GM13977 (cell line): ENCODE results near the gene TRAF2.

Source experiments
- DNase-seq: peaks from one replicate; pipeline ENCODE4 v3.0.0; 2012; ENCODE audit warnings: low spot score
- in situ Hi-C: fragments of 300-500 bp; cut with MboI; formaldehyde crosslinking; loops from one replicate; pipeline ENCODE4 v1.12.0; 2022; ENCODE audit warnings: low sequenced_read_pairs, low pct_unique_long_range_greater_than_20kb, mixed read lengths, inconsistent platforms; ENCODE audit not compliant: unreplicated experiment
- TF ChIP-seq, protein P1 (sequence below): IDR thresholded peaks from 2 replicates; pipeline ENCODE4 v1.5.1; 2012; ENCODE audit warnings: mild to moderate bottlenecking, control low read depth; ENCODE audit not compliant: insufficient read depth; ENCODE audit errors: extremely low read depth, missing control alignments

Gene TRAF2

DNA sequence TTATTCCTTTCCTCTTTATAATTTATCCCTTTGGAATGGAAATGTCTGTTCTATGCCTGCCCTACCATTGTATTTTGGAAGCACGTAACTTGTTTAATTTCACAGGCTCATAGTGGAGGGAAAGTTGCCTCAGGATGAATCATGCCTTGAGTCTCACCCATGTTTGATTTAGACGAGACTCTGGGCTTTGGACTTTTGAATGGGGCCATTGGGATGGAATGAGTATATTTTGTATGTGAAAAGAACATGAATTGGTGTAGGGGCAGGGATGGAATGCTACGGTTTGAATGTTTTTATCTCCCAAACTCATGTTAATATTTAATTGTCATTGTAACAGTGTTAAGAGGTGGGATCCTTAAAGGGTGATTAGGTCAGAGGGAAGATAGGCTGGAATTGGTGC lies 48.0 kb downstream of the TRAF2 start:
- TF ChIP-seq, protein P1, sequence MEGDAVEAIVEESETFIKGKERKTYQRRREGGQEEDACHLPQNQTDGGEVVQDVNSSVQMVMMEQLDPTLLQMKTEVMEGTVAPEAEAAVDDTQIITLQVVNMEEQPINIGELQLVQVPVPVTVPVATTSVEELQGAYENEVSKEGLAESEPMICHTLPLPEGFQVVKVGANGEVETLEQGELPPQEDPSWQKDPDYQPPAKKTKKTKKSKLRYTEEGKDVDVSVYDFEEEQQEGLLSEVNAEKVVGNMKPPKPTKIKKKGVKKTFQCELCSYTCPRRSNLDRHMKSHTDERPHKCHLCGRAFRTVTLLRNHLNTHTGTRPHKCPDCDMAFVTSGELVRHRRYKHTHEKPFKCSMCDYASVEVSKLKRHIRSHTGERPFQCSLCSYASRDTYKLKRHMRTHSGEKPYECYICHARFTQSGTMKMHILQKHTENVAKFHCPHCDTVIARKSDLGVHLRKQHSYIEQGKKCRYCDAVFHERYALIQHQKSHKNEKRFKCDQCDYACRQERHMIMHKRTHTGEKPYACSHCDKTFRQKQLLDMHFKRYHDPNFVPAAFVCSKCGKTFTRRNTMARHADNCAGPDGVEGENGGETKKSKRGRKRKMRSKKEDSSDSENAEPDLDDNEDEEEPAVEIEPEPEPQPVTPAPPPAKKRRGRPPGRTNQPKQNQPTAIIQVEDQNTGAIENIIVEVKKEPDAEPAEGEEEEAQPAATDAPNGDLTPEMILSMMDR: no peak
- DNase-seq: no peak
- in situ Hi-C loops: no loop called here

DNA sequence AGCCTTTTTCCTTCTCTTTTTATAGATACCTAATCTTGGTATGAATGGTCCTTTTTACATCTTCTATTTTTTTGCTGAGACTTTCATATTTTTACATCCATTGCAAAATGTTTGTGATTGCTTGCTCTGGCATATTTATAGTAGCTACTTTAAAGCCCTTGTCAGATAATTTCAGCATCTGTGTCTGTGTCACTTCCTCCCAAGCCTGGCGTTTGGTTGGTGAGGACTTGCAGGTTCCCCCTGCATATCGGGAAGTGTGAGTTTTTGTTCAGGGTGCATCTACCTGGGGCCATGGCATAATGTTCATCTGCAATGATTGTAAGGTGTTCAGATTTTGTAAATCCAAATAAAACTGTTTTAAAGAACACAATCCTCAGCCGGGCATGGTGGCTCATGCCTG lies 49.3 kb downstream of the TRAF2 start:
- in situ Hi-C loops: no loop called here
- TF ChIP-seq, protein P1: no peak
- DNase-seq: no peak

DNA sequence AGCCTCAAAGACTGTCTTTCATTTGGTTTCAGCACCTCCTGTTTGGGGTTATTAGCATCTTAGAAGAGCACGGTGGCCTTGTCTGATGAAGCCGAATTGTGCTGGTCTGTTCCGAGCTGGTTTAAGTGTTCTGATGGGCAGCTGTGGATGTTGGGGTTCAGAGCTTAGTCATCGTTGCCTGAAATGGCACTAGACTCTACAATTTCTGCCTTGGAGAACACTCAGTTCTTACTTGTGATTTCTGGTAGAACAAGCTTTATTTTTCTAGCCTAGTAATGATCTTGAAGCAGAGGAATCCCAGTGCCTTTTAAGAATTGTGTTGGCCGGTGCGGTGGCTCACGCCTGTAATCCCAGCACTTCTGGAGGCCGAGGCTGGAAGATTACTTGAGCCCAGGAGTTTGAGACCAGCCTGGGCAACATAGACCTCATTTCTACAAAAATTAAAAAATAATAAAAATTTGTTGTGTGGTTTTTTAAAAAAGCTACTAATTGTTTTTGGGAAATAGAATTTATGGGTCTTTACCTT lies 50.4 kb downstream of the TRAF2 start:
- in situ Hi-C loops: no loop called here
- DNase-seq: no peak
- TF ChIP-seq, protein P1: no peak

DNA sequence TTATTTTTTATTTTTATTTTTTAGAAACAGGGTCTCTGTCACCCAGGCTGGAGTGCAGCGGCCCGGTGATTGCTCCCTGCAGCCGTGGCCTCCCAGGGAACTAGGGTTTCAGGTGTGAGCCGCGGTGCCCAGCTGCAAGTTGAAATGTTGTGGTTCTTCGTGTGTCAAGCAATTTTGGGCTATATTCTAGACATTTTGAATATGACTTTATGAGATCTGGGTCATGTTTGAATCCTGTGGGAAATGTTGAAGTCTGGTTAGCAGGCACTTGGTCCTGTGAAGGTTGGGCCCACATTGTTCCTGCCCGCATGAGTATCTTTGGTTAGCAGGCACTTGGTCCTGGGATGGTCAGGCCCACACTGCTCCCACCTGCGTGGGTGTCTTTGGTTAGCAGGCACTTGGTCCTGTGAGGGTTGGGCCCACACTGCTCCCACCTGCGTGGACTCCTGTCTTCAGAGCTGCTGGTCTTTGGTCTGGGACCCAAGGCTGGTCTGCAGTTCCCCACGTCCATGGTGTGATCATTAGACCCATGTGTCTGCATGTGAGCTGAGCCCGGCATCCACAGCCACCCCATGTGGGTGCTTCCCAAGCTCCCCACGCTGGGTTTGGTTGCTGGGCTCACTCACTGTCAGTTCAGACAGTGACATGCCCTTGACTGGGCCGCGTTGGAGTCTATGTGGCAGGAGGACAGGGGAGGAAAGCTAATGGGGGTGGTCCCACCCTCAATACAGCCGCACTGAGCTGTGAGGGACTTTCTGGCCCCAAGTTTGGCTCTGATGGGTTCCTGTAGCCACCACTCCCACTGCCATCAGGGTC lies 51.1 kb downstream of the TRAF2 start:
- TF ChIP-seq, protein P1: no peak
- DNase-seq: no peak
- in situ Hi-C loops: no loop called here

DNA sequence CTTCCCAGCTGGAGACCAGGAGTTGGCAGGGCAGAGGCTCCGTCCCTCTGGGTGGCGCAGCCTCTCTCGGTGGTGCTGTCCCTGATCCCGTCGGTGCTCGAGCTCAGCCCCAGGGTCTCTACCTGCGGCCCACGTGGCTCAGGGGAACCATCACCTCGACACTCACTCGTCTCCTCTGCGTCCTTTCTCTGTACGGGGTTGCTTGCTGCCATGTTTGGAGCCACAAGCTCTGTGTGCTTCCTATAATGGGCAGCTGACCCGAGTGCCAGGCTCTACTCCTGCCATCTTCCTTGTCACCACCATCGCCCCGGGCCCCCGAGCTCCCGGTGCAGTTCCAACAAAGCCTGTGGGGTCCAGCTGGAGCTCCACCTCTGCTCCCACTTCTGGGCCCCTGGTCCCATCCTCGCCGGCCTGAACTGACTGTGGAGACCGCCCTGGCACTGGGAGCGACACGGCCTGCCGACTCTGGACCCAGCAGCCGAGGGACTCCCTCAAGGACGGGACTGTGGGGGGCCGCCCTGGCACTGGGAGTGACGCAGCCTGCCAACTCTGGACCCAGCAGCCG lies 53.2 kb downstream of the TRAF2 start:
- in situ Hi-C loops: no loop called here
- DNase-seq: no peak
- TF ChIP-seq, protein P1: no peak

DNA sequence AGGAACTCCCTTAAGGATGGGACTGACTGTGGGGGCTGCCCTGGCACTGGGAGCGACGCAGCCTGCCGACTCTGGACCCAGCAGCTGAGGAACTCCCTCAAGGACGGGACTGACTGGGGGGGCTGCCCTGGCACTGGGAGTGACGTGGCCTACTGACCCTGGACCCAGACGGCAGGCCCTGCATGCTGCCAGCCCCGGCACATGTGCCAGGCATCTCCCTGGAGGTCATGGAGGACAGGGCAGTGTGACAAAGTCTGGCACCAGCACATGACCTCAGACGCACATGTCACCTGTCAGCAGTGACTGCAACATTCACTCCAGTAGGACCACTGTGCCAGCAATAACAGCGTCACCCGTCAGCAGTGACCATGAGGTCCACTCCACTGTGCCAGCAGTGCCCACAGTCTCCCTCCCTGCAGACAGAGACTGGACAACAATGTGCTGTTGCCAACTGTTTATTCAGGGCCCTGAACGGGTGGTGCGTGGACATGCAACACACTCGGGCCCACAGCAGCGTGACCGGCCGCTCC lies 53.7 kb downstream of the TRAF2 start:
- in situ Hi-C loops: no loop called here
- DNase-seq: no peak

More for the DNA sequence above, 53.7 kb downstream of the TRAF2 start:
- TF ChIP-seq, protein P1: no peak
